Stimulated activated naive B cell treated with anti-CD40 and anti-IgM and Interleukin-4, amounts not matched to agents 10 μg/mL and 1 μg/mL and 100 μg/mL, for 72 hours (primary cell): ENCODE results near the gene SLX4.
A peak's percentile ranks its signal among the peaks of the same experiment; 100 is the strongest.

Source experiments
- ATAC-seq, 2 donors: fragments of 150-1000 bp; cut with Tn5 transposase; replicated peaks; 2 replicates each; pipeline ENCODE4 v1.10.0; 2021; ENCODE audit warnings: moderate library complexity in 1 of 2
- DNase-seq: peaks from one replicate; pipeline ENCODE4 v3.0.0; 2021
- H3K27ac Mint-ChIP-seq: one replicate; pipeline ENCODE4 v1.8.0; 2022; ENCODE audit warnings: mild to moderate bottlenecking, mixed read lengths
- H3K27me3 Mint-ChIP-seq, 2 donors: one replicate each; pipeline ENCODE4 v1.8.0; 2022; ENCODE audit warnings: mixed read lengths in 2 of 2
- H3K36me3 Mint-ChIP-seq, 2 donors: one replicate each; pipeline ENCODE4 v1.8.0; 2022; ENCODE audit warnings: mixed read lengths in 2 of 2, mild to moderate bottlenecking in 1 of 2
- H3K4me1 Mint-ChIP-seq, 2 donors: one replicate each; pipeline ENCODE4 v1.8.0; 2022; ENCODE audit warnings: mixed read lengths in 2 of 2, mild to moderate bottlenecking in 1 of 2
- H3K4me3 Mint-ChIP-seq, 2 donors: one replicate each; pipeline ENCODE4 v1.8.0; 2022; ENCODE audit warnings: mild to moderate bottlenecking in 2 of 2, mixed read lengths in 2 of 2, moderate library complexity in 1 of 2
- H3K9me3 Mint-ChIP-seq, 2 donors: one replicate each; pipeline ENCODE4 v1.8.0; 2022; ENCODE audit warnings: mixed read lengths in 2 of 2, mild to moderate bottlenecking in 1 of 2

Gene SLX4

GRCh38 chr16:3599121-3599520 is 12.3 kb downstream of the SLX4 start:
- ATAC-seq = no peak
- Mint-ChIP-seq H3K36me3 (peaks cover 53 to 68% of the 10 kb centered on the region in 2 donors), H3K27ac (no peak overlapping the region), H3K4me1 (peaks cover 2 to 10% of the 10 kb centered on the region in 2 donors), H3K9me3 (no peaks in the 10 kb centered on the region), H3K4me3 (no peak overlapping the region), H3K27me3 (no peaks in the 10 kb centered on the region)
- DNase-seq = no peak

- no peaks in the 10 kb centered on the region for H3K27me3 Mint-ChIP-seq
- H3K9me3 Mint-ChIP-seq = no peaks in the 10 kb centered on the region
- peaks cover 46 to 66% of the 10 kb centered on the region in 2 donors for H3K36me3 Mint-ChIP-seq
- no peak overlapping the region for H3K27ac Mint-ChIP-seq
- no peak overlapping the region for H3K4me3 Mint-ChIP-seq
- ATAC-seq (no peak), DNase-seq (no peak)
- H3K4me1 Mint-ChIP-seq = peaks cover 2 to 10% of the 10 kb centered on the region in 2 donors
Measured at GRCh38 chr16:3598236-3598635, 13.2 kb downstream of the SLX4 start.

- H3K4me3 Mint-ChIP-seq = no peak overlapping the region
- no peaks in the 10 kb centered on the region for H3K9me3 Mint-ChIP-seq
- peaks cover 45 to 61% of the 10 kb centered on the region in 2 donors for H3K36me3 Mint-ChIP-seq
- peak overlapping the region; percentile 11 for H3K27ac Mint-ChIP-seq
- DNase-seq = no peak
- peaks cover 2 to 10% of the 10 kb centered on the region in 2 donors for H3K4me1 Mint-ChIP-seq
- no peak for ATAC-seq
- H3K27me3 Mint-ChIP-seq = no peaks in the 10 kb centered on the region
Measured at GRCh38 chr16:3597676-3598075, 13.7 kb downstream of the SLX4 start.

DNA sequence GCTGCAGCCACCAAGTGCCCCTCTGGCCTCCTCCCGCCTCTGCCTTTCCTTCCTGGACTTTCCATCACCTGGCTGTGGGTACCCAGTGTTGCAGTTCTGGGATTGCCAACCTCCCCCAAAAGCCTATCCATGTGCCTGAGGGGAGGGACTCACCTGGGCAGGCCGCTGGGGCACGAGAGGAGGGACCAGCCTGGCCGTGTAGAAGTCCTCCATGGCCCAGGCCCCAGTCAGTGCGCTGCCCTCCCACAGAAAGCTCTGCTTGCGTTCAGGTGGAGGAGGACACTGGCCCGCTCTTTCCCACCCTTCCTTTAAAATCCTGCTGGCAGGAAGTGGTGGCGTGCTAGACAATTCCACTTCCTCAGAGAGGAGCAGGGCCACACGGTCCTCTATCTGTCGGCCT is 14.2 kb downstream of the SLX4 start:
- no peak overlapping the region for H3K4me3 Mint-ChIP-seq
- peaks cover 47 to 63% of the 10 kb centered on the region in 2 donors for H3K36me3 Mint-ChIP-seq
- no peaks in the 10 kb centered on the region for H3K27me3 Mint-ChIP-seq
- peaks cover 2 to 10% of the 10 kb centered on the region in 2 donors for H3K4me1 Mint-ChIP-seq
- H3K9me3 Mint-ChIP-seq = no peaks in the 10 kb centered on the region
- no peak for ATAC-seq
- H3K27ac Mint-ChIP-seq = no peak overlapping the region
- DNase-seq = no peak

DNA sequence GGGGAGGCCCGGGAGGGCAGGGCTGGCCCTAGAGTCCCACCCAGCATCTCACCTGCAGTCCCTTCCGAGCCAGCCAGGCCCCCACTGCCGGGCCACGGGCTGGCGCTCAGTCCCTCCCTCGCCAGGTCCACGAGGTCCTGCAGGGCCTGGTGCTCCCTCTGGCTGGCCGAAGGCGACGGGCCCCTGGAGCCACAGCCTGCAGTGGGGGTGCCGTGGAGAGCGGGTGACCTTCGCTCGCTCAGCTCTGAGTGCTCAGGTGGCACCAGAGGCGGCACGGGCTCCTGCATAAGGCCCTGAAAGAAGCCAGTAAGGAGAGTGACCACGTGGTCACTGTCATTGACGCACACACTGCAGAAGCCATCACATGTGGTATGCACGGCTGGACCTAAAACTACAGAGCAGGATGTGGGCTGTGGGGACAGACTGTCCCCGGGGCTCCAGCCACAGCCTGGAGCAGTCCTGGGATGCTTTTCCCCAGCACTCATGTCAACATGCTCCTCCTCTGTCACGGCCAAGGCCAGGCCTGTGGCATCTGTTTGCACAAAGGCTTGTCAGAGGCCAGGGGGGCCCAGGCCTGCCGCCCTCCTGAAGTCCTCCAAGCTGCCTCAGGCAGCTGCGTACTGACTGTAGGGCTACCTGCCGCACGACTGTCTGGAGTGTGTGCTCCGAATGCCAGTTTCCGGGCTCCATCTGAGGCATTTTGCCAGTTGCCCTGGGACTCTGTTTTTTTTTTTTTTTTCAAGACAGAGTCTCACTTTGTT is 15.1 kb downstream of the SLX4 start:
- no peak overlapping the region for H3K27ac Mint-ChIP-seq
- no peak for ATAC-seq
- peaks cover 38 to 61% of the 10 kb centered on the region in 2 donors for H3K36me3 Mint-ChIP-seq
- H3K27me3 Mint-ChIP-seq = no peaks in the 10 kb centered on the region
- no peaks in the 10 kb centered on the region for H3K9me3 Mint-ChIP-seq
- peaks cover 2 to 10% of the 10 kb centered on the region in 2 donors for H3K4me1 Mint-ChIP-seq
- no peak for DNase-seq
- no peak overlapping the region for H3K4me3 Mint-ChIP-seq

GRCh38 chr16:3595521-3596021 is 15.8 kb downstream of the SLX4 start:
- DNase-seq (no peak), ATAC-seq (no peak)
- peaks cover 2 to 10% of the 10 kb centered on the region in 2 donors for H3K4me1 Mint-ChIP-seq
- peaks cover 40 to 62% of the 10 kb centered on the region in 2 donors for H3K36me3 Mint-ChIP-seq
- H3K27me3 Mint-ChIP-seq = no peaks in the 10 kb centered on the region
- H3K9me3 Mint-ChIP-seq = no peaks in the 10 kb centered on the region
- no peak overlapping the region for H3K27ac Mint-ChIP-seq
- no peak overlapping the region for H3K4me3 Mint-ChIP-seq

GRCh38 chr16:3595110-3595486 is 16.3 kb downstream of the SLX4 start:
- DNase-seq (no peak), ATAC-seq (no peak)
- no peaks in the 10 kb centered on the region for H3K9me3 Mint-ChIP-seq
- no peak overlapping the region for H3K27ac Mint-ChIP-seq
- peaks cover 2 to 10% of the 10 kb centered on the region in 2 donors for H3K4me1 Mint-ChIP-seq
- H3K36me3 Mint-ChIP-seq = peaks cover 43 to 64% of the 10 kb centered on the region in 2 donors
- H3K4me3 Mint-ChIP-seq = no peak overlapping the region
- no peaks in the 10 kb centered on the region for H3K27me3 Mint-ChIP-seq

DNA sequence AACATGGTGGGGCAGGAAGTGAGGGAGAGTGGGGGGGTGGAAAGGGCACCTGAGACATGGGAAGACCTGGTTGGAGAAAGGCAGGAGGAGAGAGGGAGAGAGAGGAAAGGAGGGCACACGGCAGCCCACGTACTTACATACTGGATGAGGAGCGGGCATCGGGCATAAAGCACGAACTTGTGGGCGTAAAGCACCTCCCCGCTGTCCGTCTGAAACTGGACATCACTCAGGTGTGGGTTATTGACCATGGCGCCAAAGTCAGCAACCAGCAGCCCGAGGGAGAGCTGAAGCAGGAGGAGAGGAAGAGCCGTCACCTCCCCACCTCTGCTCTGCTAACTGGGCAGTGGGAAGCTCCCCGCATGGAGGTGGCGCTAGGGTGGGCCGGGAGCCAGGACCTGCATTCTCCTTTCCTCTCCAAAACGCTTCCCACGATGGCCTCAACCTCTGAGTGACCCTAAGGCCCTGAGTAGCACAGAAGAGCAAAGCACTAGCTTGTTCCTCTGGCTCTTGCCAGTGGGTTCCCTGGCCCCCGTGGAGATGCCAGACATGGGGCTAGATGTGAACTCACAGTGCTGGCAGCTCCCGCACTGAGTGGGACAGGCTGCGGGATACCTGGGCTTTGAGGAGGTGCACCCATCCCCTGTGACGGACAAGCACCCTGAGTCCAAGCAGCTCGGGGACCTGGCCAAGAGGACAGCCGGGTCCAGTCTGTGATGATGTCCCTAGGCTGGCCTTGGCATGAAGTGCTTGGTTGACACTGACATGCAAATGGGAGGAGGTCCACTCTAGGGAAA is 16.9 kb downstream of the SLX4 start:
- no peak overlapping the region for H3K4me3 Mint-ChIP-seq
- ATAC-seq (no peak), DNase-seq (no peak)
- H3K27me3 Mint-ChIP-seq = no peaks in the 10 kb centered on the region
- peak overlapping the region; percentile 71 for H3K27ac Mint-ChIP-seq
- H3K4me1 Mint-ChIP-seq = peaks cover 2 to 10% of the 10 kb centered on the region in 2 donors
- H3K9me3 Mint-ChIP-seq = no peaks in the 10 kb centered on the region
- H3K36me3 Mint-ChIP-seq = peaks cover 43 to 64% of the 10 kb centered on the region in 2 donors

- Mint-ChIP-seq H3K27me3 (no peaks in the 10 kb centered on the region), H3K36me3 (peaks cover 39 to 70% of the 10 kb centered on the region in 2 donors), H3K27ac (no peak overlapping the region), H3K9me3 (no peaks in the 10 kb centered on the region), H3K4me1 (peaks cover 2 to 4% of the 10 kb centered on the region in 2 donors), H3K4me3 (no peak overlapping the region)
- ATAC-seq = no peak
- DNase-seq = no peak
Measured at GRCh38 chr16:3592559-3592958, 18.8 kb downstream of the SLX4 start.

- peaks cover 0 to 3% of the 10 kb centered on the region in 2 donors for H3K4me1 Mint-ChIP-seq
- H3K36me3 Mint-ChIP-seq = peaks cover 35 to 64% of the 10 kb centered on the region in 2 donors
- no peaks in the 10 kb centered on the region for H3K27me3 Mint-ChIP-seq
- no peaks in the 10 kb centered on the region for H3K9me3 Mint-ChIP-seq
- no peak for ATAC-seq
- DNase-seq = no peak
- H3K27ac Mint-ChIP-seq = no peak overlapping the region
- no peak overlapping the region for H3K4me3 Mint-ChIP-seq
Measured at GRCh38 chr16:3591991-3592390, 19.4 kb downstream of the SLX4 start.

GRCh38 chr16:3591436-3591803 is 20.0 kb downstream of the SLX4 start:
- peaks cover 0 to 5% of the 10 kb centered on the region in 2 donors for H3K4me1 Mint-ChIP-seq
- H3K9me3 Mint-ChIP-seq = no peaks in the 10 kb centered on the region
- no peak overlapping the region for H3K27ac Mint-ChIP-seq
- no peak for DNase-seq
- H3K4me3 Mint-ChIP-seq = no peak overlapping the region
- ATAC-seq = no peak
- no peaks in the 10 kb centered on the region for H3K27me3 Mint-ChIP-seq
- peaks cover 37 to 64% of the 10 kb centered on the region in 2 donors for H3K36me3 Mint-ChIP-seq

GRCh38 chr16:3590736-3591435 is 20.5 kb downstream of the SLX4 start:
- no peaks in the 10 kb centered on the region for H3K27me3 Mint-ChIP-seq
- ATAC-seq (no peak), DNase-seq (no peak)
- H3K9me3 Mint-ChIP-seq = no peaks in the 10 kb centered on the region
- no peak overlapping the region for H3K27ac Mint-ChIP-seq
- H3K36me3 Mint-ChIP-seq = peaks cover 37 to 66% of the 10 kb centered on the region in 2 donors
- peaks cover 0 to 5% of the 10 kb centered on the region in 2 donors for H3K4me1 Mint-ChIP-seq
- no peak overlapping the region for H3K4me3 Mint-ChIP-seq

DNA sequence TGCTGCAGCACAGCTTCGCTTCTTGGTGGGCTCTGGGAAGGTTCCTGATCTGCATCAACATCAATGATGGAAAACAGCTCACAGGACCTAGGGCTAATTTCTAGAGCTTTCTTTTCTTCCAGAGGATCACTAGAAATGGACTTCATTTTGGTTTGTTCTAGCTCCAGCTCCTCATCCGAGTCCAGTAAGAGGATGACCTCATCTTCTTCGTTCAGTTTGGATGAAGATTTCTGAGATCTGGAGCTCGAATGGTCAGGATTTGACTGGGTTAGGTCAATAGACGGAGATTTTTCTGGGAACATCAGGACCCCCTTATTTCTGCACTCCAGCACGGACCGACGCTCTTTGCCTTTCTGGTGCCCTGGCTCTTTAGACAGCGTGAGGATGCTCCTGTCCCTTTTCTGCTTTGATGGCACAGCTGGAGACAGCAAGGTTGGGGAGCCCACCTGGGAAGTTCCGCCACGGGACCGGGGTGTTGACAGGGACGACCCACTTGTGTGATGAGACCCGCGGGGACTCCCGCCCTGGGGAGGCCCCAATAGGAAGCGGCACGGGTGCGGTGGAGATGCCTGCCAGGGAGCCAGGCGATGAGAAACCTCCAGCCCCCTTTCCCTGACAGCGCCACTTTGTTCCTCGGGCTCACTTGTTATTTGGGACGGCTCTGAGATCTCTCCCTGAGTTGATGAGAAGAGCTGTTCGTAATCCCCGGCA is 21.3 kb downstream of the SLX4 start:
- Mint-ChIP-seq H3K4me3 (no peak overlapping the region), H3K9me3 (no peaks in the 10 kb centered on the region), H3K4me1 (peaks cover 0 to 3% of the 10 kb centered on the region in 2 donors), H3K27ac (no peak overlapping the region), H3K27me3 (no peaks in the 10 kb centered on the region), H3K36me3 (peaks cover 32 to 65% of the 10 kb centered on the region in 2 donors)
- DNase-seq (no peak), ATAC-seq (no peak)

GRCh38 chr16:3589441-3589921 is 21.9 kb downstream of the SLX4 start:
- no peak overlapping the region for H3K27ac Mint-ChIP-seq
- H3K4me3 Mint-ChIP-seq = no peak overlapping the region

More at GRCh38 chr16:3589441-3589921, 21.9 kb downstream of the SLX4 start:
- Mint-ChIP-seq H3K9me3 (no peaks in the 10 kb centered on the region), H3K36me3 (peaks cover 30 to 64% of the 10 kb centered on the region in 2 donors), H3K4me1 (peaks cover 0 to 3% of the 10 kb centered on the region in 2 donors), H3K27me3 (no peaks in the 10 kb centered on the region)
- DNase-seq (no peak), ATAC-seq (no peak)
